HepG2 (cell line): Measurements from ENCODE around the gene SAMD8. TPM values are rescaled to one million over a fixed set of nuclear protein-coding genes. Genes with fewer than 3 reads are reported as not detected.

Experiments
- ATAC-seq: fragments of 200-7000 bp; cut with Tn5 transposase; 3 replicates; pipeline ENCODE4 v1.9.1; 2020; ENCODE audit warnings: mild to moderate bottlenecking, moderate library complexity
- BruUV-seq: library from RNA; stranded (reverse); fragments of 400-500 nt; replicated peaks from 2 replicates; lab custom pipeline; 2021; lab: Mats Ljungman, UMichigan
- CTCF ChIA-PET: fragments of 300-600 bp; formaldehyde crosslinking; extraction: SDS; loops from one replicate; lab custom pipeline; 2021; ENCODE audit warnings: low total read pairs, inconsistent platforms, low intra/inter-chr PET ratio; lab: Yijun Ruan, JAX
- POLR2A ChIA-PET: fragments of 350-600 bp; sonication (Branson Sonifier 250); formaldehyde crosslinking; loops from one replicate; lab custom pipeline; 2020; ENCODE audit warnings: antibody characterized with exemption, inconsistent platforms; lab: Yijun Ruan, JAX
- DNase-seq: peaks from one replicate; pipeline ENCODE4 v3.0.0-alpha.2; 2015; ENCODE audit warnings: low spot score
- FAIRE-seq: peaks from 3 replicates; lab custom pipeline; 2011; peaks lifted over from hg19 to GRCh38; lab: Jason Lieb, UNC
- H2AFZ ChIP-seq: one replicate; pipeline ENCODE4 v1.6.1; 2011; ENCODE audit warnings: low read length, inconsistent platforms
- H3K27ac ChIP-seq: fragments of 300-600 bp; 3 replicates; pipeline ENCODE4 v1.8.0; 2011; ENCODE audit warnings: mixed run types, mild to moderate bottlenecking, mixed read lengths, low read length, inconsistent platforms; ENCODE audit not compliant: insufficient read depth; ENCODE audit errors: extremely low read length
- H3K27me3 ChIP-seq, 2 experiments: fragments of 200-600 bp in 1 of 2; 2 replicates in 1 of 2; 3 replicates in 1 of 2; pipeline versions ENCODE4 v1.6.0 to v1.8.0; 2011; ENCODE audit warnings: low read length in 2 of 2, mild to moderate bottlenecking in 2 of 2, moderate library complexity in 2 of 2, inconsistent platforms in 1 of 2; ENCODE audit not compliant: insufficient read depth in 2 of 2, control insufficient read depth in 1 of 2
- H3K36me3 ChIP-seq, 2 experiments: fragments of 200-600 bp in 1 of 2; replicated peaks in 1 of 2; 2 replicates in 1 of 2; 3 replicates in 1 of 2; pipeline versions ENCODE4 v1.5.1 to v1.8.0; 2011; ENCODE audit warnings: low read length in 2 of 2, inconsistent platforms in 1 of 2; ENCODE audit not compliant: insufficient read depth in 2 of 2, control insufficient read depth in 1 of 2
- H3K4me1 ChIP-seq: 2 replicates; pipeline ENCODE4 v1.5.1; 2012; ENCODE audit warnings: low read length, inconsistent platforms; ENCODE audit not compliant: insufficient read depth
- H3K4me2 ChIP-seq: 2 replicates; pipeline ENCODE4 v1.6.0; 2011; ENCODE audit warnings: low read depth, low read length, inconsistent platforms
- H3K4me3 ChIP-seq, 3 experiments: fragments of 200-600 bp in 1 of 3; sonication (generic), shearing (Covaris generic) in 1 of 3; replicated peaks in 1 of 3; 2 replicates each; pipeline ENCODE4 v1.5.1; 2011 to 2016; ENCODE audit warnings: low read length in 3 of 3, inconsistent platforms in 2 of 3, low read depth in 2 of 3, mild to moderate bottlenecking in 2 of 3, control low read depth in 1 of 3, mixed read lengths in 1 of 3; ENCODE audit not compliant: insufficient read depth in 1 of 3
- H3K79me2 ChIP-seq: one replicate; pipeline ENCODE4 v1.6.1; 2011; ENCODE audit warnings: low read length, inconsistent platforms; ENCODE audit not compliant: insufficient read depth
- H3K9ac ChIP-seq: 2 replicates; pipeline ENCODE4 v1.6.0; 2011; ENCODE audit warnings: mild to moderate bottlenecking, low read depth, low read length, inconsistent platforms; ENCODE audit not compliant: insufficient read depth
- H3K9me3 ChIP-seq: 2 replicates; pipeline ENCODE4 v1.5.1; 2012; ENCODE audit warnings: mild to moderate bottlenecking, low read length
- H4K20me1 ChIP-seq: 2 replicates; pipeline ENCODE4 v1.6.0; 2011; ENCODE audit warnings: inconsistent platforms, mild to moderate bottlenecking, low read length, moderate library complexity; ENCODE audit not compliant: insufficient read depth
- CREM ChIP-seq, 2 experiments: sonication (generic) in 1 of 2; formaldehyde crosslinking in 1 of 2; IDR thresholded peaks; 2 replicates each; pipeline versions ENCODE4 v1.4.0 to v1.6.1; 2016 to 2020; ENCODE audit warnings: antibody characterized with exemption in 1 of 2, mild to moderate bottlenecking in 1 of 2, missing genetic modification reagents in 1 of 2
- SP4 ChIP-seq: sonication (generic); formaldehyde crosslinking; IDR thresholded peaks from 2 replicates; pipeline ENCODE4 v1.8.1; 2023; ENCODE audit warnings: mild to moderate bottlenecking, missing genetic modification reagents
- ZNF605 ChIP-seq: sonication (generic); formaldehyde crosslinking; IDR thresholded peaks from 2 replicates; pipeline ENCODE4 v1.8.0; 2022; ENCODE audit warnings: mild to moderate bottlenecking, missing genetic modification reagents
- WGBS: methylation state at CpG from one replicate; pipeline ENCODE4 v1.1.6; 2017; ENCODE audit warnings: low lambda C conversion rate; 5-methylcytosine and 5-hydroxymethylcytosine counted together
- in situ Hi-C: cut with HindIII; loops from 2 replicates; pipeline ENCODE4 v1.10.0; 2017; ENCODE audit warnings: low pct_unique_long_range_greater_than_20kb; ENCODE audit not compliant: extremely low pct_ligation_motif_present
- intact Hi-C: fragments of 100-400 bp; cut with micrococcal nuclease; formaldehyde crosslinking; loops from one replicate; pipeline ENCODE4 v1.10.0; 2022; ENCODE audit not compliant: unreplicated experiment
- polyA plus RNA-seq, 8 experiments: library from polyadenylated mRNA; depleted of rRNA in 3 of 8; stranded (reverse) in 7 of 8; unstranded in 1 of 8; fragments of >200 nt; fragmentation: Illumina TruSeq in 4 of 8; extraction: Trizol in 4 of 8; gene quantifications; 2 replicates each; pipeline versions ENCODE4 v1.2.1 to v1.2.3, GENCODE V29; 2011 to 2016; ENCODE audit warnings: low read depth in 4 of 8, missing spikeins in 1 of 8, mixed read lengths in 1 of 8; ENCODE audit not compliant: insufficient read depth in 1 of 8
- total RNA-seq, 5 experiments: library from RNA; depleted of rRNA; stranded (reverse); fragments of >200 nt; fragmentation: Illumina TruSeq; extraction: Trizol; gene quantifications; 2 replicates each; pipeline ENCODE4 v1.2.3, GENCODE V29; 2016; ENCODE audit warnings: low read depth in 1 of 5
- TF ChIP-seq, protein P1 (sequence below): sonication (generic); formaldehyde crosslinking; IDR thresholded peaks from 2 replicates; pipeline ENCODE4 v1.5.0; 2020; ENCODE audit warnings: mild to moderate bottlenecking, missing genetic modification reagents
- TF ChIP-seq, protein P2 (sequence below): sonication (generic); formaldehyde crosslinking; conservative IDR thresholded peaks from 2 replicates; pipeline ENCODE4 v1.5.0; 2020; ENCODE audit warnings: missing genetic modification reagents

The SAMD8 gene
- total and polyA plus RNA-seq, 2 of the 13 experiments (the other 11 are each of a cell fraction or from before 2014, with no cell fraction given) = 10.4 to 13.2 TPM

DNA sequence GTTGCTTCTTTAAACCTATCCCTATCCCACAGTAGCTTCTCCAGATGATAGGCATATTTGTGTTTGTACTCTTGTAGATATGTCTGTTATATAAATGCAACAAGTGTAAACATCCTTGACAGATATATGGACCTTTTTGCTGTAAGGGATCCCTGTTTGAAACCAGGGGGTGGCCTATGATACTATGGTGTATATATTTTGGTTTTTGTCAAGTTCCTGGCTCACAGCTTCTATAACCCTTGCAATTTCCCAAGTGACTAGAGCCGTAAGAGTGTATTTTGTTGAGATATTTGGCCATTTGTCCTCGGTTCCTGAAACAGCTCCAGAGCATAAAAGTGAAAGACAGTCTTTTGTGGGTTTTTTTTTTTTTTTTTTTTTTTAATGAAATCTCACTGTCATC, 114.6 kb downstream of the SAMD8 start:
- DNase-seq (no peak), FAIRE-seq (no peak), ATAC-seq (no peak)
- Histone ChIP-seq H3K27ac (peak overlapping the region; percentile 38), H3K4me1 (peaks cover 67% of the 10 kb centered on the region), H3K4me2 (peak overlapping the region; percentile 44; the same call in 1 of the 2 replicates), H3K4me3 (no peak overlapping the region), H3K27me3 (no peaks in the 10 kb centered on the region; a peak in 1 of 5 replicates), H3K79me2 (peaks cover 67% of the 10 kb centered on the region), H2AFZ (no peak overlapping the region), H3K9me3 (no peaks in the 10 kb centered on the region), H4K20me1 (peaks cover 45% of the 10 kb centered on the region), H3K9ac (no peak overlapping the region), H3K36me3 (peaks cover 13 to 68% of the 10 kb centered on the region in 2 experiments)
- in situ Hi-C loops = no loop called here
- TF ChIP-seq, protein P1, sequence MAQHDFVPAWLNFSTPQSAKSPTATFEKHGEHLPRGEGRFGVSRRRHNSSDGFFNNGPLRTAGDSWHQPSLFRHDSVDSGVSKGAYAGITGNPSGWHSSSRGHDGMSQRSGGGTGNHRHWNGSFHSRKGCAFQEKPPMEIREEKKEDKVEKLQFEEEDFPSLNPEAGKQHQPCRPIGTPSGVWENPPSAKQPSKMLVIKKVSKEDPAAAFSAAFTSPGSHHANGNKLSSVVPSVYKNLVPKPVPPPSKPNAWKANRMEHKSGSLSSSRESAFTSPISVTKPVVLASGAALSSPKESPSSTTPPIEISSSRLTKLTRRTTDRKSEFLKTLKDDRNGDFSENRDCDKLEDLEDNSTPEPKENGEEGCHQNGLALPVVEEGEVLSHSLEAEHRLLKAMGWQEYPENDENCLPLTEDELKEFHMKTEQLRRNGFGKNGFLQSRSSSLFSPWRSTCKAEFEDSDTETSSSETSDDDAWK (CRISPR knock-in tag) = no peak
- TF ChIP-seq CREM (IDR thresholded peaks at IDR 0.05) (no peak), CREM (CRISPR knock-in tag; IDR thresholded peaks at IDR 0.05) (no peak), ZNF605 (0 out of 2 replicates have a peak, but pooled peaks have one; percentile 40), SP4 (CRISPR knock-in tag) (no peak)
- TF ChIP-seq, protein P2, sequence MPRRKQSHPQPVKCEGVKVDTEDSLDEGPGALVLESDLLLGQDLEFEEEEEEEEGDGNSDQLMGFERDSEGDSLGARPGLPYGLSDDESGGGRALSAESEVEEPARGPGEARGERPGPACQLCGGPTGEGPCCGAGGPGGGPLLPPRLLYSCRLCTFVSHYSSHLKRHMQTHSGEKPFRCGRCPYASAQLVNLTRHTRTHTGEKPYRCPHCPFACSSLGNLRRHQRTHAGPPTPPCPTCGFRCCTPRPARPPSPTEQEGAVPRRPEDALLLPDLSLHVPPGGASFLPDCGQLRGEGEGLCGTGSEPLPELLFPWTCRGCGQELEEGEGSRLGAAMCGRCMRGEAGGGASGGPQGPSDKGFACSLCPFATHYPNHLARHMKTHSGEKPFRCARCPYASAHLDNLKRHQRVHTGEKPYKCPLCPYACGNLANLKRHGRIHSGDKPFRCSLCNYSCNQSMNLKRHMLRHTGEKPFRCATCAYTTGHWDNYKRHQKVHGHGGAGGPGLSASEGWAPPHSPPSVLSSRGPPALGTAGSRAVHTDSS (CRISPR knock-in tag) = no peak
- WGBS = 93% methylated on average over 2 of the region's 2 CpGs
- no TSS peak for BruUV-seq
- intact Hi-C loops = no loop called here
- ChIA-PET CTCF (no interaction called here), POLR2A (interaction anchor here (1.0 to 6.8 kb wide), 7 partner anchors 9 to 114 kb away, joined by 3 to 55 read pairs (median 4); partner anchors contain the start of genes COMTD1, SAMD8 and VDAC2)
